ENCODE measurements around the gene LTBP4. TPM values are rescaled to one million over a fixed set of nuclear protein-coding genes. Genes with fewer than 3 reads are reported as not detected.
"Not testable (repeated sequence)": the region's sequence is repeated elsewhere in the genome, so short reads cannot be mapped to it uniquely, and the experiment has no call there.

Gene LTBP4, protein sequence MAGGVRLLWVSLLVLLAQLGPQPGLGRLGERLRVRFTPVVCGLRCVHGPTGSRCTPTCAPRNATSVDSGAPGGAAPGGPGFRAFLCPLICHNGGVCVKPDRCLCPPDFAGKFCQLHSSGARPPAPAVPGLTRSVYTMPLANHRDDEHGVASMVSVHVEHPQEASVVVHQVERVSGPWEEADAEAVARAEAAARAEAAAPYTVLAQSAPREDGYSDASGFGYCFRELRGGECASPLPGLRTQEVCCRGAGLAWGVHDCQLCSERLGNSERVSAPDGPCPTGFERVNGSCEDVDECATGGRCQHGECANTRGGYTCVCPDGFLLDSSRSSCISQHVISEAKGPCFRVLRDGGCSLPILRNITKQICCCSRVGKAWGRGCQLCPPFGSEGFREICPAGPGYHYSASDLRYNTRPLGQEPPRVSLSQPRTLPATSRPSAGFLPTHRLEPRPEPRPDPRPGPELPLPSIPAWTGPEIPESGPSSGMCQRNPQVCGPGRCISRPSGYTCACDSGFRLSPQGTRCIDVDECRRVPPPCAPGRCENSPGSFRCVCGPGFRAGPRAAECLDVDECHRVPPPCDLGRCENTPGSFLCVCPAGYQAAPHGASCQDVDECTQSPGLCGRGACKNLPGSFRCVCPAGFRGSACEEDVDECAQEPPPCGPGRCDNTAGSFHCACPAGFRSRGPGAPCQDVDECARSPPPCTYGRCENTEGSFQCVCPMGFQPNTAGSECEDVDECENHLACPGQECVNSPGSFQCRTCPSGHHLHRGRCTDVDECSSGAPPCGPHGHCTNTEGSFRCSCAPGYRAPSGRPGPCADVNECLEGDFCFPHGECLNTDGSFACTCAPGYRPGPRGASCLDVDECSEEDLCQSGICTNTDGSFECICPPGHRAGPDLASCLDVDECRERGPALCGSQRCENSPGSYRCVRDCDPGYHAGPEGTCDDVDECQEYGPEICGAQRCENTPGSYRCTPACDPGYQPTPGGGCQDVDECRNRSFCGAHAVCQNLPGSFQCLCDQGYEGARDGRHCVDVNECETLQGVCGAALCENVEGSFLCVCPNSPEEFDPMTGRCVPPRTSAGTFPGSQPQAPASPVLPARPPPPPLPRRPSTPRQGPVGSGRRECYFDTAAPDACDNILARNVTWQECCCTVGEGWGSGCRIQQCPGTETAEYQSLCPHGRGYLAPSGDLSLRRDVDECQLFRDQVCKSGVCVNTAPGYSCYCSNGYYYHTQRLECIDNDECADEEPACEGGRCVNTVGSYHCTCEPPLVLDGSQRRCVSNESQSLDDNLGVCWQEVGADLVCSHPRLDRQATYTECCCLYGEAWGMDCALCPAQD (N-terminal part only)
- total RNA-seq = 18.9 TPM

DNA sequence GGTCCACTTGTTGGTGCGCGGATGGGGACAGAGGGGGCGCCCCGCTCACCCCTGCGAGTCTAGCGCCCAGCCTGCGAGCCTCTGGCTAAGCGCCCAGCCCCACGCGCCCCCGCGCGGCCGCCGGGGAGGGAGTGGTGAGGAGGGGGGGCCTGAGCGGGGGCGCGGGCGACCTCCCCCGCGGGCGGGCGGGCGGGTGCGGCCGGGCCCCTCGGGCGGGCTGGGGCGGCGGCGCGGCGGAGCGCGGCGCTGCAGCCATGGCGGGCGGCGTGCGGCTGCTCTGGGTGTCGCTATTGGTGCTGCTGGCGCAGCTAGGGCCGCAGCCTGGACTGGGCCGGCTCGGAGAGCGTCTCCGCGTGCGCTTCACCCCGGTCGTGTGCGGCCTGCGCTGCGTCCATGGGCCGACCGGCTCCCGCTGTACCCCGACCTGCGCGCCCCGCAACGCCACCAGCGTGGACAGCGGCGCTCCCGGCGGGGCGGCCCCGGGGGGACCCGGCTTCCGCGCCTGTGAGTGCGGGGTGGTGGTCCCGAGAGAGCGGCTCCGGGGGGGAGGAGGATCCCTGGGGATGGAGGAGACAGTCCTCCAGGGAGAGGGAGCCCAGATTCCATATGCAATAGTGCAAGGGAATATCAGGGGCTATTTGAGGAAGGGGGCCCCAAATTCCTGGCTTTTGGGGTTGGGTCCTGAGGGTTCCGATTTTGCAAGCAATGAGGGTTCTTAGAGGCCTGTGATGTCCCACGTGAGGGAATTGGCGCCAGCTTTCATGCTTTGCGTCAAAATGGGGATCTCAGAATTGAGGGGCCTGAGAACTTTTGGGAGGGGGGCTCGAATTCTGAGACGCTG is at the start of gene LTBP4:
Gene LTBP4 (plus strand): TSS at position 236 of the 841 bp plus-strand sequence. CDS start 19 bp downstream, at position 255.
- DNase-seq = no peak

DNA sequence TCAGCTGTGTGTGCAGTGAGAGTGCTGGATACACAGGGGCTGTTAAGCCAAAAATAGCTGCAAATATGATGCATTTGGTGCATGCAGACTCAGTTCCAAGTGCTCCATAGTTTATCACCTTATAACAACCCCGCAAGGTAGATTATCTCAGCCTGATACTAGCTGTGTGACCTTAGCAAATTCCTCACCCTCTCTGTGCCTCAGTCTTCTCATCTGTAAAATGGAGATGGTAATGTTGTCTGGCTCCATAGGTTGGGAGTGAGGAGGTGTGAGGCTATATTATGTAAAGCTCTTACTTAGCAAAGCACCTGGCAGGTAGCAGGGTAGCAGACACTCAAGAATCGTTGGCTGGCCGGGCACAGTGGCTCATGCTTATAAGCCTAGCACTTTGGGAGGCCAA is 48.3 kb upstream of the LTBP4 start:
- no peak for DNase-seq

DNA sequence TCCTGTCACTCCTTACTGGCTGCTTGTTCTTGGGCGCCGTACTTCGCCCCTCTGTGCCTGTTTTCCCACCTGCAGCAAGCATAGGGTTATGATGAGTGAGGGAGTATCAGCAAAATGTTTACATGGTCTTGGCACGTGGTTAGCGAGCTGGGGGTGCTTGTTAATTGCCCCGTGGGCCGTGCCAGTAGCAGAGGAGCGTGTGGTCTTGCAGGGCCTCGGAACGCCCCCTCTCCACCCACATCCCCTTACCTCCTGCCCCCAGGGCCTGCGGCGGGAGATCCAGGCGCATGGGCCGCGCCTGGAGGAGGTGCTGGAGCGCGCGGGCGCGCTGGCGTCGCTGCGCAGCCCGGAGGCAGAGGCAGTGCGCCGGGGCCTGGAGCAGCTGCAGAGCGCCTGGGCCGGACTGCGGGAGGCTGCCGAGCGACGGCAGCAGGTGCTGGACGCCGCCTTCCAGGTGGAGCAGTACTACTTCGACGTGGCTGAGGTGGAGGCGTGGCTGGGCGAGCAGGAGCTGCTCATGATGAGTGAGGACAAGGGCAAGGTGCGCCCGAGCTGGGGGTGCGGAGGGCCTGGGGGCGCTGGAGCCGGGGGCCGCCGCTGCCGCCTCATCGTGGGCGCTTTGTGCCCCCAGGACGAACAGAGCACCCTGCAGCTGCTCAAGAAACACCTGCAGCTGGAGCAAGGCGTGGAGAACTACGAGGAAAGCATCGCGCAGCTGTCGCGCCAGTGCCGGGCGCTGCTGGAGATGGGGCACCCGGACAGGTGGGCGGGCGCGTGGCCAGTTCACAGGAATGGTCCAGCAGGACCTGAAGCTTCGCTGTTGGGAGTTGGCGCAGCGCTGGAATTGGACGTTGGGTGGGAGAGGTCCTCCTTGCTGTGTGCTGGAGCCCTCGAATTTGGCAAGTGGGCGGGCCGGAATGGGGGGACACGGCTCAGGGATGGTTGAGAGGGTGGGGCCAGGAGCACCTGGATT is 47.0 kb upstream of the LTBP4 start:
- no peak for DNase-seq

DNA sequence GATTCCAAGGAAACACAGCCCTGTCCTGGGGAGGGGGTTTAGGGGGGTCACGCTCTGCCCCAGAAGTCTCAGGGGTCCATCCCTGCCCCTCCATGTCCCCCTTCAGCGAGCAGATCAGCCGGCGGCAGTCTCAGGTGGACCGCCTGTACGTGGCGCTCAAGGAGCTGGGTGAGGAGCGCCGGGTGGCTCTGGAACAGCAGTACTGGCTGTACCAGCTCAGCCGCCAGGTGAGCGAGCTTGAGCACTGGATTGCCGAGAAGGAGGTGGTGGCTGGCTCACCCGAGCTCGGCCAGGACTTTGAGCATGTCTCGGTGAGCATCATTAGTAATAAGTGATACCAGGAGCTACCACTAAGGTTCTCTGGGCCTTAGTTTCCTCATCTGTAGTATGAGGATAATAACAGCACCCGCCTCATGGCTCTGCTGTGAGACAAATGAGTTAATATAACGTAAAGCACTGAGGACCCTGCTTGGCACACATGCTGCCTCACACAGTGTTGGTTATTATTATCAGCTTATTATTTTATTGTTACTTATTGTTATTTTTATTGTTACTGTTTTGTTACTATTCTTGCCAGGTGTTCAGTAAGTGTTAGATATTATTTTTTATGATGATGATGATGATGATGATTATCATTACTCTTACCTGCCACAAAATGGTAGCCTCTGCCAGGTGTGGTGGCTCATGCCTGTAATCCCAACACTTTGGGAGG is 45.0 kb upstream of the LTBP4 start:
- DNase-seq = no peak

DNA sequence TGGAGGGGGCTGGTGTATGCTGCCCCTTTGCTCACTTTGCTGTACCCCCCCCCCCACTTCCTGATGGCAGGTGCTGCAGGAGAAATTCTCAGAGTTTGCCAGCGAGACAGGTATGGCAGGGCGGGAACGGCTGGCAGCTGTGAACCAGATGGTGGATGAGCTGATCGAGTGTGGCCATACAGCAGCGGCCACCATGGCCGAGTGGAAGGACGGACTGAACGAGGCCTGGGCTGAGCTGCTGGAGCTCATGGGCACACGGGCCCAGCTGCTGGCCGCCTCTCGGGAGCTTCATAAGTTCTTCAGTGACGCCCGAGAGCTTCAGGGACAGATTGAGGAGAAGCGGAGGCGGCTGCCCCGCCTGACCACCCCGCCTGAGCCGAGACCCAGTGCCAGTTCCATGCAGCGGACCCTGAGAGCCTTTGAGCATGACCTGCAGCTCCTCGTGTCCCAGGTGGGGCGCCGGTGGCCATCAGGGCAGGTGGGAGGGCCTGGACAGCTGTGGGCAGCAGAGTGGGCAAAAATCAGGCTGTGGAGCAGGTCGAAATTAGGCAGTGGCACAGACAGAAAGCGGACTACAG is 44.1 kb upstream of the LTBP4 start:
- DNase-seq = no peak

DNA sequence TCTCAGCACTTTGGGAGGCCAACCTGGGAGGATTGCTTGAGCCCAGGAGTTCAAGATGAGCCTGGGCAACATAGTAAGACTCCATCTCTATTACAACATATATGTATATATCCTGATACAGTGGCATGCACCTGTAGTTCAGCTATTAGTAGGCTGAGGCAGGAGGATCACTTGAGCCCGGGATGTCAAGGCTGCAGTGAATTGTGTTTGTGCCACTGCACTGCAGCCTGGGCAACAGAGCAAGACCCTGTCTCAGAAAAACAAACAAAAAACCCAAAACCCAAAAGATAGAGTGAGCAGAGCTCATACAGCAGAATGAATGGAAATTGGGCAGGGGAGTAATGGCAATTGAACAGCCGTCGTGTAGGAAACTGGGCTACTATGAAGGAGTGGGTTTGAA is 41.8 kb upstream of the LTBP4 start:
- no peak for DNase-seq

DNA sequence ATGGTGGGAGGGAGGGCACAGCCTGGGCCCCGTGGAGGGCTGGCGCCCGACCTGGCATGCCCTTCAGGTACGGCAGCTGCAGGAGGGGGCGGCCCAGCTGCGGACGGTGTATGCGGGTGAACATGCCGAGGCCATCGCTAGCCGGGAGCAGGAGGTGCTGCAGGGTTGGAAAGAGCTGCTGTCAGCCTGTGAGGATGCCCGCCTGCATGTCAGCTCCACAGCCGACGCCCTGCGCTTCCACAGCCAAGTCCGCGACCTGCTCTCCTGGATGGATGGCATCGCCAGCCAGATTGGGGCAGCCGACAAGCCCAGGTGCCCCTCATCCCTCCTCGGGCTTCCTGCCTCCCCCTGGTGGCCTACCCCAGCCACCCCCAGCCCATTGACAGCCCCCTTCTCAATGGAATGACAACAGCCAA is 41.1 kb upstream of the LTBP4 start:
- no peak for DNase-seq

DNA sequence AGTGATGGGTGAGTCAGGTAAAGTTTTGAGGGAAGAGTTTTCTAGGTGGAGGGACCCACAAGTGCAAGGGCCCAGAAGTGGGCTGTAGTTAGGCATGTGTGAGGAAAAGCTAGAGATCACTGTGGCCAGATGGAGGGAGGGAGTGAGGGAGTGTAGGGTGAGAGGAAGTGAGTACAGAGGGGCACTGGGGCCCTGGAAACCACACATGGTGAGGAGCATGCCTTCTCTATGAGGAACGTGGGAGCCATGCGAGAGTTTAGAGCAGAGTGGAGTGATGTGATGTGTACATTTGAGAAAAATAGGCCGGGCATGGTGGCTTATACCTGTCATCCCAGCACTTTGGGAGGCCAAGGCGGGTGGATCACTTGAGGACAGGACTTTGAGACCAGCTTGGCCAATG is 39.2 kb upstream of the LTBP4 start:
- DNase-seq = no peak

DNA sequence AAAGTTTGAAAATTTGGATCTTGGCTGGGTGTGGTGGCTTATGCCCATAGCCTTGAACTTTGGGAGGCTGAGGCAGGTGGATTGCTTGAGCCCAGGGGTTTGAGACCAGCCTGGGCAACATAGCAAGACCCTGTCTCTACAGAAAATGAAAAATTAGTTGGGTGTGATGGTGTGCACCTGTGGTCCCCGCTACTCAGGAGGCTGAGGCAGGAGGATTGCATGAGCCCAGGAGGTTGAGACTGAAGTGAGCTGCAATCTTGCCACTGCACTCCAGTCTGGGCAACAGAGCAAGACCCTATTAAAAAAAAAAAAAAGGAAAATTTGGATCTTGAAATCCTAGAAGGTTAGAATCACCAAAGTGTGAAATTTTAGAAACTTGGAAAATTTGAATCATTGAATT is 36.6 kb upstream of the LTBP4 start:
- not testable (repeated sequence) for DNase-seq

DNA sequence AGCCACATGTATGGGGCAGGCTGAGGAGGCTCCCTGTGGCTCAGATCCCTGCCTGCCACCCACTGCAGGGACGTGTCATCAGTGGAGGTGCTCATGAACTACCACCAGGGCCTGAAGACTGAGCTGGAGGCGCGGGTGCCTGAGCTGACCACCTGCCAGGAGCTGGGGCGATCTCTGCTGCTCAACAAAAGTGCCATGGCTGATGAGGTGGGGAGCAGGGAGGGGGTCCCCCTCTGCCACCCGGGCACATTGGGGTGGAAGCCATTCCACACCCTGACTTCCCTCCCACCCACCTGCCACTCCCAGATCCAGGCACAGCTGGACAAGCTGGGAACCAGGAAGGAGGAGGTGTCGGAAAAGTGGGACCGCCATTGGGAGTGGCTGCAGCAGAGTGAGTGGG is 35.8 kb upstream of the LTBP4 start:
- DNase-seq = no peak

DNA sequence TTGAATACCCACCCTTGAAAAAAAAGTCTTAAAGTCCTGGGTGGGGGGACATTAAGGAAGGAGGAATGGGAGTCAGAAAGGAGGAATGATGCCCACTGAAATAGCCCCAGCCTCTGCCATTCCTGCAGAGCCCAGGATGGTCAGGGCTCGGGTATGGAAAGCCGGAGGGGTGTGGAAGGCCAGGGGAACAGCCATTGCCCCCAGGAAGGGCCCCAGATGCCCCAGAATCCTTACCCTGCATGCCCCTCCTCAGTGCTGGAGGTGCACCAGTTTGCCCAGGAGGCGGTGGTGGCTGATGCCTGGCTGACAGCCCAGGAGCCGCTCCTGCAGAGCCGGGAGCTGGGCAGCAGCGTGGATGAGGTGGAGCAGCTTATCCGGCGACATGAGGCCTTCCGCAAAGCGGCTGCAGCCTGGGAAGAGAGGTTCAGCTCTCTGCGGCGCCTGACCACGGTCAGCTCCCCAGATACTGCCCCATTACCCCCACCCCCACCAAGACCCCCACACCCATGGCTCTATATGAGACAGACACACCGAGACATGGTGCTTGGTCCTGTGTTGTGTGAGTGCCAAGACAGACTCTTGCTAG is 35.2 kb upstream of the LTBP4 start:
- peak; percentile 16 for DNase-seq

DNA sequence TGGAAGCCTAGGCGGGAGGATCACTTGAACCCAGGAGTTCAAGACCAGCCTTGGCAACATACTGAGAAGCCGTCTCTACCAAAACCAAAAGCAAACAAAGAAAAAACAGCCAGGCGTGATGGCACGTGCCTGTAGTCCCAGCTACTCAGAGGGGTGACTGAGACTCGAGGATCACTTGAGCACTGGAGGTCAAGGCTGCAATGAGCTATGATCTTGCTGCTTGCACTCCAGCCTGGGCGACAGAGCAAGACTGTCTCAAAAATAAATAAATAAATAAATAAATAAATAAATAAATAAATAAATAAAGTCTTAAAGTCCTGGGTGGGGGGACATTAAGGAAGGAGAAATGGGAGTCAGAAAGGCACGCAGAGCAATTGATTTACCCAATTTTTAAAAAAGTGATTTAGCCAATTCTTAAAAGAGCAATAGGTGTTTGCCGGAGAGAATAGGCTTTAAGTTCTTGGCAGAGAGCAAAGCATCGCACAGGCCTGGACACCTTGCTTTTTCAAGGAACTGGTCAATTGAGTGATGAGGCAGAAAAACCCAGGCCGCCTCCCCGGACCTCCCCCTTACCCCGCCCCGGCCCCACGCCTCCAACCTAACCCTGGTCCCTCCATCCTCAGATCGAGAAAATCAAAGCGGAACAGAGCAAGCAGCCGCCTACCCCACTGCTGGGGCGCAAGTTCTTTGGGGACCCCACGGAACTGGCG is 34.0 kb upstream of the LTBP4 start:
- no peak for DNase-seq

DNA sequence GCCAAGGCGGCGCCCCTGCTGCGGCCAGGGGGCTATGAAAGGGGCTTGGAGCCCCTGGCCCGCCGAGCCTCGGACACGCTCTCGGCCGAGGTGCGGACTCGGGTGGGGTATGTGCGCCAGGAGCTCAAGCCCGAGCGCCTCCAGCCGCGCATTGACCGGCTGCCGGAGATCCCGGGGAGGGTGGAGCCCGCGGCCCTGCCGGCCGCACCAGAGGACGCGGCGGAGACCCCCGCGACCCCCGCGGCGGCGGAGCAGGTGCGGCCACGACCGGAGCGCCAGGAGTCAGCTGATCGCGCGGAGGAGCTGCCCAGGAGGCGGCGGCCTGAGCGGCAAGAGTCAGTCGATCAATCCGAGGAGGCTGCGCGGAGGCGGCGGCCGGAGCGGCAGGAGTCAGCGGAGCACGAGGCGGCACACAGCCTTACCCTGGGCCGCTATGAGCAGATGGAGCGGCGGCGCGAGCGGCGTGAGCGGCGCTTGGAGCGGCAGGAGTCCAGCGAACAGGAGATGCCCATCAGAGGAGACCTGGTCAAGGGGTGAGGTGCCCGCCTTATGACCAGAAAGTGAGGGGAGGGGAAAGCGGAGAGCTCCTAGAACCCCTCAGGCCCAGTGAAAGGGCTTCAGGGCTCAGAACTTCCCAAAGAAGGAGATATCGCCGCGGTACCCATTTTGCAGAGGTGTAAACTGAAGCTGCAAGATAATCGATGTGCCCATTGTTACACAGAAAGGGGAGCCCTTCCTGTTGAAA is 33.2 kb upstream of the LTBP4 start:
- no peak for DNase-seq

DNA sequence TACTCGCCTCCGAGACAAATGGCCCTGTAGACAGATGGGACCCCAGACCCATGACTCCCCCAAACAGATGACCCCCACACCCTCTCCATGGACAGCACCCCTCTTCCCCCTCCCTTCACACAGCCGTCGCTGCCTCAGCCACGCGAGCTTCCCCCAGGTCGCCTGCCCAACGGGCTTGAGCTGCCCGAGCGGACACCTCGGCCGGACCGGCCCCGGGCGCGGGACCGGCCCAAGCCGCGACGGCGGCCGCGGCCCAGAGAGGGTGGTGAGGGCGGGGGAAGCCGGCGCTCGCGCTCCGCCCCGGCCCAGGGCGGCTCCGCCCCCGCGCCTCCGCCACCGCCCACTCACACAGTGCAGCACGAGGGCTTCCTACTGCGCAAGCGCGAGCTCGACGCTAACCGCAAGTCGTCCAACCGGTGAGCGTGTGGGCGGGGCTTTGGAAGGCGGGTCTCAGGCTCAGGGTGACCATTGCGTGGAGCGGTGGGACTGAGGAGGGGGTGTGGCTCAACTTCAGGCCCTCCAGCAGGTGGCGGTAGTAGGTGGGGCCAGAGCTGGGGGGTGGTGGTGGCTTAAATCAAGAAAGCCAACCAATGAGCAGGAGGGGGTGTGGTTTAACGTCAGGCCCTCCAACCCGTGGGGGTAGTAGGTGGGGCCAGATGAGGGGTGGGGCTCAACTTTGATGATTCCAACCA is 30.7 kb upstream of the LTBP4 start:
- peak; percentile 95 for DNase-seq

DNA sequence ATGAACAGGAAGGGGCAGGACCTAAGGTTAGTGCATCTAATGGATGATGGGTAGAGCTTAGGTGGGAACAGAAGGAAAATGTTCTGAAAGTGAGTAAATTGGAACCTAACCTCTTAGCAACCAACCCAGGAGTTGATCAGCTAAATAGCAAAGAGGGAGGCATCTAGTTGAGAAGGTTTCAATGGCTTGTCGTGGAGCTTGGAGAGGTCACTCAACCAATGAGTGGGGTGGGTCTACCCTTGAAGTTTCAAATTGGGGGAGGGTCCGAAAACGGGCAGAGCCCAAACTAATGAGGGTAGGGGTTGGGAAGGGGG is 30.2 kb upstream of the LTBP4 start:
- no peak for DNase-seq

DNA sequence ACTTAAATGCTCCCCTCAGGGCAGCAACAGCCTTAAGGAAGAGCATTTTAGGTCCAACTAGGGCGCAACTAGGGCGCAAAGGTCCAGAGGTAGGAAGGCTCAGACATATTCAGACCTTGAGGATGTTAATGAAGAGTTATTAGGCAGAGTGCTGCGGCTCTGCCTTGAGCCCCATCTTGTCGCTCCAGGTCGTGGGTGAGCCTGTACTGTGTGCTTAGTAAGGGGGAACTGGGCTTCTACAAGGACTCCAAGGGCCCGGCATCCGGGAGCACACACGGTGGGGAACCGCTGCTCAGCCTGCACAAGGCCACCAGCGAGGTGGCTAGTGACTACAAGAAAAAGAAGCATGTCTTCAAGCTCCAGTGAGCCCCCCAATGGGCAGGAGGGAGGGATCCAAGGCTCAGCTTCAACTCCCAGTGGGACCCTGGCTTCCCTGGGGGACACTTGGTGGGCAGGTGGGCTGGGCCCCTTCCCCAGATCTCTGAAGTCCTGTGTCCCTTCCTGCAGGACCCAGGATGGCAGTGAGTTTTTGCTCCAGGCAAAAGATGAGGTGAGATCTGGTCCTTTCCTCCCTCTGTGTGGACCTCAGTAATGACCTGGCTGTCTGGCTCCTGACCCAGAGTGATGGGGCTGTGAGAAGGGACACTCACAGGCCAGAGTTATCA is 29.2 kb upstream of the LTBP4 start:
- no peak for DNase-seq

Measured in occipital lobe (tissue), 2 donors.